Measurements from ENCODE around the gene ATN1.

The ATN1 gene

DNA sequence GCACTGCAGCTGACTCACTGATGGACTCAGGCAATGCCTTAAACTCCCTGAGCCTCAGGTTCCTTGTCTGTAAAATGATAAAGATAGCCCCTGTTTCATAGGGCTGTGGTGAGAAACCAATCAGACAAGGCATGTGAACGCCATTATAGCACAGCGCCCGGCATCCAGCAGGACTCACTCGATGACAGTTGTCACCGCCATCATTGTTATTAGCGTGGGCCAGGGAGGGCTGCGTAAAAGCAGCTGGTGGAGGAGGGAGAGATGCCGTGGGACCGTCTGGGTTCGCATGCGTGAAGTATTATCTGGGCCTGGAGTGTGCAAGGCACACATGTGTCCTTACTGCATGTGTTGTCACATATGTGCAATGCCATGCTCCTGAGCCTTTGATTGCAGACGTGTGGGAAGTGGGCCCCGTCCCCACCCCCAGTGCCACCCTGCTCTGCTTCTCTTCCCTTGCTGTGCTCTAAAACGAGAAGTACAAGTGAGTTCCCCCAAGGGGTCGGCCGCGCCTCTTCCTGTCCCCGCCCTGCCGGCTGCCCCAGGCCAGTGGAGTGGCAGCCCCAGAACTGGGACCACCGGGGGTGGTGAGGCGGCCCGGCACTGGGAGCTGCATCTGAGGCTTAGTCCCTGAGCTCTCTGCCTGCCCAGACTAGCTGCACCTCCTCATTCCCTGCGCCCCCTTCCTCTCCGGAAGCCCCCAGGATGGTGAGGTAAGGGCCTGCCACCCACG is 23.2 kb downstream of the ATN1 start, which contains the start of gene PTPN6:
Gene PTPN6, plus strand, starts transcription at position 546 of the 730 bp plus-strand sequence. Its CDS starts 157 bp downstream, at position 703.
- no peaks in the 10 kb centered on the region for H4K20me1 ChIP-seq (ENCODE audit: insufficient read depth)
- no peaks in the 10 kb centered on the region for H3K27me3 ChIP-seq (ENCODE audit: insufficient read depth, low read depth)
- no peaks in the 10 kb centered on the region for H3K79me2 ChIP-seq (ENCODE audit: insufficient read depth, low read depth)
- H3K4me1 ChIP-seq (ENCODE audit: low read depth, poor library complexity, severe bottlenecking), result peaks cover 36% of the 10 kb centered on the region
- no peak for TF ChIP-seq CTCF (conservative IDR thresholded peaks at IDR 0.05; ENCODE audit: low read depth, low read length)
- H3K4me2 ChIP-seq, result no peak within 1 kb of the TSS
- no peak within 1 kb of the TSS for H3K27ac ChIP-seq
- H3K9ac ChIP-seq, result no peak within 1 kb of the TSS
- no peaks in the 10 kb centered on the region for H3K36me3 ChIP-seq (ENCODE audit: insufficient read depth)
- H3K4me3 ChIP-seq (IDR thresholded peaks at IDR 0.05; ENCODE audit: insufficient read depth, low read depth, low read length), result no peak within 1 kb of the TSS
- no peak within 1 kb of the TSS for H2AFZ ChIP-seq (ENCODE audit: low read depth)

DNA sequence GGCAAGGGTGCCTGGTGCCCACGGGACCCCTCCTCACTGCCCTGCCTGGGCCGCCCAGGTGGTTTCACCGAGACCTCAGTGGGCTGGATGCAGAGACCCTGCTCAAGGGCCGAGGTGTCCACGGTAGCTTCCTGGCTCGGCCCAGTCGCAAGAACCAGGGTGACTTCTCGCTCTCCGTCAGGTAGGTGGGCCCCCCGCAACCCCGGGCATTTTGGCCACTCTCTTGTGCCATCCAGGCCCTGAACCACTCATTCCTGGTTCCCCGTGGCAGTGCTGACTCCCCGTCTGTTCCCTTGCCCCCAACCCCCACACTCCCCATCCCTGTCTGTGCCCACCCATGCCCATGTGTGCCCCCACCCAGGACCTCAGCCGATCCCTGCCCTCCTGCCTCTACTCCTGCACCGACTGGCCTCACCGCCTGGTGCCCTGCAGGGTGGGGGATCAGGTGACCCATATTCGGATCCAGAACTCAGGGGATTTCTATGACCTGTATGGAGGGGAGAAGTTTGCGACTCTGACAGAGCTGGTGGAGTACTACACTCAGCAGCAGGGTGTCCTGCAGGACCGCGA is 23.9 kb downstream of the ATN1 start:
- Histone ChIP-seq H3K27me3 (ENCODE audit: insufficient read depth, low read depth) (no peaks in the 10 kb centered on the region), H3K4me2 (no peak overlapping the region), H3K9ac (no peak overlapping the region), H4K20me1 (ENCODE audit: insufficient read depth) (no peaks in the 10 kb centered on the region), H3K27ac (no peak overlapping the region), H3K79me2 (ENCODE audit: insufficient read depth, low read depth) (no peaks in the 10 kb centered on the region), H3K4me3 (IDR thresholded peaks at IDR 0.05; ENCODE audit: insufficient read depth, low read depth, low read length) (no peak overlapping the region), H2AFZ (ENCODE audit: low read depth) (no peak overlapping the region), H3K4me1 (ENCODE audit: low read depth, poor library complexity, severe bottlenecking) (peaks cover 36% of the 10 kb centered on the region), H3K36me3 (ENCODE audit: insufficient read depth) (no peaks in the 10 kb centered on the region)
- TF ChIP-seq CTCF (conservative IDR thresholded peaks at IDR 0.05; ENCODE audit: low read depth, low read length), result no peak

- Histone ChIP-seq H3K4me1 (ENCODE audit: low read depth, poor library complexity, severe bottlenecking) (peaks cover 36% of the 10 kb centered on the region), H3K9ac (no peak overlapping the region)
These were observed 24.5 kb downstream of the ATN1 start for GRCh38 chr12:6952121-6952862.

More at GRCh38 chr12:6952121-6952862, 24.5 kb downstream of the ATN1 start:
- Histone ChIP-seq H3K4me2 (no peak overlapping the region), H3K27ac (no peak overlapping the region), H3K36me3 (ENCODE audit: insufficient read depth) (no peaks in the 10 kb centered on the region), H3K79me2 (ENCODE audit: insufficient read depth, low read depth) (no peaks in the 10 kb centered on the region), H2AFZ (ENCODE audit: low read depth) (no peak overlapping the region), H3K27me3 (ENCODE audit: insufficient read depth, low read depth) (no peaks in the 10 kb centered on the region), H4K20me1 (ENCODE audit: insufficient read depth) (no peaks in the 10 kb centered on the region), H3K4me3 (IDR thresholded peaks at IDR 0.05; ENCODE audit: insufficient read depth, low read depth, low read length) (no peak overlapping the region)
- no peak for TF ChIP-seq CTCF (conservative IDR thresholded peaks at IDR 0.05; ENCODE audit: low read depth, low read length)

All from KMS-11 (cell line).